Parathyroid adenoma (tissue), 2 donors: ENCODE data around the gene APBB2.

Source experiments
- H2AFZ ChIP-seq: fragments of 300-600 bp; sonication (generic); one replicate; pipeline ENCODE4 v1.7.0; 2017; ENCODE audit warnings: antibody characterized with exemption, mild to moderate bottlenecking
- H3K27ac ChIP-seq: fragments of 300-600 bp; sonication (generic); one replicate; pipeline ENCODE4 v1.7.0; 2017
- H3K27me3 ChIP-seq: fragments of 300-600 bp; sonication (generic); one replicate; pipeline ENCODE4 v1.7.0; 2017; ENCODE audit warnings: low read length; ENCODE audit not compliant: control insufficient read depth, insufficient read depth
- H3K36me3 ChIP-seq: fragments of 300-600 bp; sonication (generic); one replicate; pipeline ENCODE4 v1.7.0; 2017; ENCODE audit warnings: low read length; ENCODE audit not compliant: control insufficient read depth, insufficient read depth
- H3K4me1 ChIP-seq: fragments of 300-600 bp; sonication (generic); one replicate; pipeline ENCODE4 v1.7.0; 2017; ENCODE audit warnings: control low read depth
- H3K4me2 ChIP-seq: fragments of 300-600 bp; sonication (generic); one replicate; pipeline ENCODE4 v1.7.0; 2017; ENCODE audit warnings: low read length
- H3K4me3 ChIP-seq: fragments of 300-600 bp; sonication (generic); one replicate; pipeline ENCODE4 v1.7.0; 2017; ENCODE audit warnings: low read depth, low read length
- H3K79me2 ChIP-seq: fragments of 300-600 bp; sonication (generic); one replicate; pipeline ENCODE4 v1.7.0; 2017; ENCODE audit warnings: control low read depth
- H3K9ac ChIP-seq: fragments of 300-600 bp; sonication (generic); one replicate; pipeline ENCODE4 v1.7.0; 2017; ENCODE audit warnings: mild to moderate bottlenecking
- H3K9me3 ChIP-seq: fragments of 300-600 bp; sonication (generic); one replicate; pipeline ENCODE4 v1.7.0; 2017; ENCODE audit warnings: low read length; ENCODE audit not compliant: control insufficient read depth
- CTCF ChIP-seq: fragments of 300-600 bp; sonication (generic); IDR thresholded peaks from one replicate; pipeline ENCODE4 v1.7.0; 2017; ENCODE audit warnings: antibody characterized with exemption, mild to moderate bottlenecking
- donor health status: primary hyperparathyroidism.

APBB2 gene

GRCh38 chr4:40808926-40809457, 405.4 kb downstream of the APBB2 start:
- no peaks in the 10 kb centered on the region for H3K4me1 ChIP-seq
- H3K79me2 ChIP-seq: no peaks in the 10 kb centered on the region
- H2AFZ ChIP-seq: no peak overlapping the region
- TF ChIP-seq CTCF: no peak
- no peak overlapping the region for H3K4me2 ChIP-seq
- no peaks in the 10 kb centered on the region for H3K27me3 ChIP-seq
- no peak overlapping the region for H3K4me3 ChIP-seq
- H3K27ac ChIP-seq: no peak overlapping the region
- no peaks in the 10 kb centered on the region for H3K9me3 ChIP-seq
- H3K9ac ChIP-seq: no peak overlapping the region
- no peaks in the 10 kb centered on the region for H3K36me3 ChIP-seq

GRCh38 chr4:40804598-40804997, 409.7 kb downstream of the APBB2 start:
- Histone ChIP-seq H2AFZ (no peak overlapping the region), H3K9ac (no peak overlapping the region), H3K36me3 (no peaks in the 10 kb centered on the region), H3K4me2 (no peak overlapping the region), H3K27me3 (no peaks in the 10 kb centered on the region), H3K4me1 (no peaks in the 10 kb centered on the region), H3K9me3 (no peaks in the 10 kb centered on the region), H3K4me3 (no peak overlapping the region), H3K27ac (no peak overlapping the region), H3K79me2 (no peaks in the 10 kb centered on the region)
- no peak for TF ChIP-seq CTCF

- H2AFZ ChIP-seq: no peak overlapping the region
- TF ChIP-seq CTCF: no peak
- no peaks in the 10 kb centered on the region for H3K9me3 ChIP-seq
- no peaks in the 10 kb centered on the region for H3K79me2 ChIP-seq
- no peak overlapping the region for H3K9ac ChIP-seq
- no peak overlapping the region for H3K27ac ChIP-seq
- H3K4me1 ChIP-seq: no peaks in the 10 kb centered on the region
- H3K4me3 ChIP-seq: no peak overlapping the region
- H3K27me3 ChIP-seq: no peaks in the 10 kb centered on the region
- no peak overlapping the region for H3K4me2 ChIP-seq
- no peaks in the 10 kb centered on the region for H3K36me3 ChIP-seq
These were observed 414.3 kb downstream of the APBB2 start for GRCh38 chr4:40800064-40800463.

- Histone ChIP-seq H3K9me3 (no peaks in the 10 kb centered on the region), H3K27me3 (no peaks in the 10 kb centered on the region), H3K79me2 (no peaks in the 10 kb centered on the region), H3K27ac (no peak overlapping the region), H3K4me2 (no peak overlapping the region), H3K4me3 (no peak overlapping the region), H3K9ac (no peak overlapping the region), H2AFZ (no peak overlapping the region), H3K36me3 (no peaks in the 10 kb centered on the region), H3K4me1 (no peaks in the 10 kb centered on the region)
- no peak for TF ChIP-seq CTCF
These were observed 424.6 kb downstream of the APBB2 start for GRCh38 chr4:40789771-40790170.

- H3K36me3 ChIP-seq: no peaks in the 10 kb centered on the region
- no peaks in the 10 kb centered on the region for H3K79me2 ChIP-seq
- no peak overlapping the region for H2AFZ ChIP-seq
- no peak overlapping the region for H3K4me3 ChIP-seq
- H3K4me1 ChIP-seq: no peaks in the 10 kb centered on the region
- no peaks in the 10 kb centered on the region for H3K9me3 ChIP-seq
- H3K4me2 ChIP-seq: no peak overlapping the region
- H3K9ac ChIP-seq: no peak overlapping the region
- no peak overlapping the region for H3K27ac ChIP-seq
- no peak for TF ChIP-seq CTCF
- H3K27me3 ChIP-seq: no peaks in the 10 kb centered on the region
These were observed 425.3 kb downstream of the APBB2 start for GRCh38 chr4:40789031-40789430.
